Esophagus squamous epithelium (tissue), 5 donors: ENCODE results near the gene WNT1. TPM values are rescaled to one million over a fixed set of nuclear protein-coding genes. Genes with fewer than 3 reads are reported as not detected.

Source experiments
- DNase-seq: peaks from one replicate; lab custom pipeline; 2025; lab: John Stamatoyannopoulos, UW
- H3K27ac ChIP-seq, 4 donors: fragments of 200-600 bp; sonication (generic); one replicate each; pipeline ENCODE4 v1.5.1; 2016 to 2019; ENCODE audit warnings: mild to moderate bottlenecking in 1 of 4
- H3K27me3 ChIP-seq, 4 donors: fragments of 200-600 bp; sonication (generic); 1 replicate in 3 of 4; 2 replicates in 1 of 4; pipeline versions ENCODE4 v1.5.1 to v1.6.0; 2017 to 2021; ENCODE audit warnings: antibody characterized with exemption in 1 of 4
- H3K36me3 ChIP-seq, 3 donors: fragments of 200-600 bp; sonication (generic); one replicate each; pipeline ENCODE4 v1.5.1; 2016 to 2019
- H3K4me1 ChIP-seq, 3 donors: fragments of 200-600 bp; sonication (generic); one replicate each; pipeline ENCODE4 v1.5.1; 2017 to 2019
- H3K4me3 ChIP-seq, 4 donors: fragments of 200-600 bp; sonication (generic); 1 replicate in 3 of 4; 2 replicates in 1 of 4; pipeline ENCODE4 v1.5.1; 2016 to 2019; ENCODE audit warnings: mild to moderate bottlenecking in 2 of 4, moderate library complexity in 1 of 4
- H3K9me3 ChIP-seq, 3 donors: fragments of 200-600 bp; sonication (generic); one replicate each; pipeline ENCODE4 v1.5.1; 2016 to 2019
- POLR2A ChIP-seq, 4 donors: fragments of 450-650 bp; IDR thresholded peaks; one replicate each; pipeline ENCODE4 v1.6.1; 2017; ENCODE audit warnings: antibody characterized with exemption in 4 of 4, mild to moderate bottlenecking in 4 of 4, moderate library complexity in 3 of 4
- whole genome bisulfite sequencing, 2 donors: methylation state at CpG; one replicate each; pipeline ENCODE4 v1.1.5; 2018; 5-methylcytosine and 5-hydroxymethylcytosine counted together
- intact Hi-C: fragments of 100-400 bp; cut with DNase I; formaldehyde crosslinking; loops from one replicate; pipeline ENCODE4 v1.15.0; 2022
- total RNA-seq, 4 donors: library from RNA; depleted of rRNA; stranded (reverse); fragments of >200 nt; gene quantifications; one replicate each; pipeline ENCODE4 v1.1.0, GENCODE V29; 2016
- TF ChIP-seq, protein P1 (sequence below), 6 experiments: fragments of 450-650 bp in 4 of 6; fragments of 200-600 bp in 2 of 6; sonication (generic) in 2 of 6; IDR thresholded peaks; one replicate each; pipeline ENCODE4 v1.5.1; 2016 to 2019; ENCODE audit warnings: antibody characterized with exemption in 6 of 6, mild to moderate bottlenecking in 4 of 6, moderate library complexity in 4 of 6
- donor health status: DM: yes; HTN: yes; CAD: no.

WNT1 gene
- total RNA-seq, 4 donors from 2014 or later = 0.41 TPM; not detected in 3

DNA sequence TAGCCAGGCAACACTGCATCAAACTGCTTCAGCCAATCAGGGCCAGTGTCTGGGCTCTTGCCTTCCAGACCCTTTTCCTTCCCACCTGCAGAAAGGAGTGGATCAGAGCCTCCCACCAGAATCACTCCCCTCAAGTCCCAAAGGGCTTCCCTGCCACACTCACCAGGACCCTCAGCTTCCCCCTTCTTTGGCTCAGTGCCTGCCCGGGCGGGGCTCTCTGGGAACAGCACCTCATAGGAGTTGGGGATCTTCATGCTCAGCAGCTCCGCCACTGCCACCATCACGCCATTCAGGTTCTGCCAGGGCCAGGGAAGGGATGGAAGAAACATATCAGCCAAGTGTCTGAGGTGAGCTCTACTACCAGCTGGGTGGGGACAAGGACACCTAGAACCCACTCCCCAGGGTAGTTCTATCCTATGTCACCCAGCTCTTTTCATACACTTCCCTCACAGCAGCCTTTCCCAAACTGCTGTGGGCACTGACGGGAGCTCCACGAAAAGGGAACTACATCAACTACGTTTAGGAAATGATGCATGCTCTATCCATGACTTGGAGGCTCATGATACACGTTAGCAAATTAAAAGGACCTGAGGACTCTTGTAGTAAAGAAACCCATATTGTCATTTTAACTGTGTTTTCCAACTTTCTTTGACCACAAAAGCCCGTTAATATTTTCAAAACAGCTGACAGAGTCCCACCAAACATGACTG, 49.9 kb downstream of the WNT1 start:
- TF ChIP-seq POLR2A (IDR thresholded peaks at IDR 0.05) = no peak
- TF ChIP-seq, protein P1, sequence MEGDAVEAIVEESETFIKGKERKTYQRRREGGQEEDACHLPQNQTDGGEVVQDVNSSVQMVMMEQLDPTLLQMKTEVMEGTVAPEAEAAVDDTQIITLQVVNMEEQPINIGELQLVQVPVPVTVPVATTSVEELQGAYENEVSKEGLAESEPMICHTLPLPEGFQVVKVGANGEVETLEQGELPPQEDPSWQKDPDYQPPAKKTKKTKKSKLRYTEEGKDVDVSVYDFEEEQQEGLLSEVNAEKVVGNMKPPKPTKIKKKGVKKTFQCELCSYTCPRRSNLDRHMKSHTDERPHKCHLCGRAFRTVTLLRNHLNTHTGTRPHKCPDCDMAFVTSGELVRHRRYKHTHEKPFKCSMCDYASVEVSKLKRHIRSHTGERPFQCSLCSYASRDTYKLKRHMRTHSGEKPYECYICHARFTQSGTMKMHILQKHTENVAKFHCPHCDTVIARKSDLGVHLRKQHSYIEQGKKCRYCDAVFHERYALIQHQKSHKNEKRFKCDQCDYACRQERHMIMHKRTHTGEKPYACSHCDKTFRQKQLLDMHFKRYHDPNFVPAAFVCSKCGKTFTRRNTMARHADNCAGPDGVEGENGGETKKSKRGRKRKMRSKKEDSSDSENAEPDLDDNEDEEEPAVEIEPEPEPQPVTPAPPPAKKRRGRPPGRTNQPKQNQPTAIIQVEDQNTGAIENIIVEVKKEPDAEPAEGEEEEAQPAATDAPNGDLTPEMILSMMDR (IDR thresholded peaks at IDR 0.05) = no peak
- Histone ChIP-seq H3K27me3 (no peaks in the 10 kb centered on the region), H3K36me3 (peaks cover 67 to 100% (median 81%) of the 10 kb centered on the region in 3 donors), H3K27ac (no peak overlapping the region), H3K4me1 (no peaks in the 10 kb centered on the region), H3K4me3 (no peak overlapping the region), H3K9me3 (no peaks in the 10 kb centered on the region)
- intact Hi-C loops = no loop called here
- 84 to 89% methylated on average over 5 to 7 of the region's 9 CpGs for WGBS, 2 donors
- DNase-seq = no peak

DNA sequence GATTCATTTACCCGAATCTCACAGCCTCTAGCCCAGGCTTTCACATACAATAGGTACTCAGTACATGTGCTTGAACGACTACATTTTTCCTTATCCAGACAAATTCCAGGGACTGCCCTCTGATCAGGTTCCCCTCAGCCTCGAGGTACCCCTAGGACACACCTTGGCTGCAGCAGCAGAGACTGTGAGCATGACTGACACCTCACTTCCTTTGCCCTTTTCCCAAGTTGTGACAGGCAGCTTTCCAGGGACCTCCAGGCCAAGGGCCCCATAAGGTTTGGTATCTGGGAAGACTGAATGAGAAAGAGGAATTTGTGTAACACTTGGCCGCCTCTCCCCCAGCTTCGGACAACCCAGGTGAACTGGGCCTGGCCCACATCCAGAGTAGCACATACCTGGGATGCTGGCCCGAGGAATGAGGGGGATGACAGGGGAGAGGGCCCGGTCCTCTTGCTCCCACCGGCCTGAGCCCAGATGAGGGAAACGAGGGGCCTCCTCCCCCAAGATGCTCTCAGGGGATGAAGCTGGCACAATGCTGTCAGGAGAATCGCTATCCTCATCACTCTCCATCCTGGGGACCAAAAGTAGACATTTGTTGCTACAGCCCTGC, 50.6 kb downstream of the WNT1 start:
- no peak for DNase-seq
- TF ChIP-seq, protein P1 (IDR thresholded peaks at IDR 0.05) = no peak
- TF ChIP-seq POLR2A (IDR thresholded peaks at IDR 0.05) = no peak
- H3K27ac ChIP-seq = no peak overlapping the region
- H3K9me3 ChIP-seq = no peaks in the 10 kb centered on the region
- H3K36me3 ChIP-seq = peaks cover 75 to 100% (median 83%) of the 10 kb centered on the region in 3 donors
- intact Hi-C loops = no loop called here
- WGBS, 2 donors = 89 to 92% methylated on average over 3 to 9 of the region's 10 CpGs
- H3K4me1 ChIP-seq = no peaks in the 10 kb centered on the region
- H3K4me3 ChIP-seq = no peak overlapping the region
- no peaks in the 10 kb centered on the region for H3K27me3 ChIP-seq

DNA sequence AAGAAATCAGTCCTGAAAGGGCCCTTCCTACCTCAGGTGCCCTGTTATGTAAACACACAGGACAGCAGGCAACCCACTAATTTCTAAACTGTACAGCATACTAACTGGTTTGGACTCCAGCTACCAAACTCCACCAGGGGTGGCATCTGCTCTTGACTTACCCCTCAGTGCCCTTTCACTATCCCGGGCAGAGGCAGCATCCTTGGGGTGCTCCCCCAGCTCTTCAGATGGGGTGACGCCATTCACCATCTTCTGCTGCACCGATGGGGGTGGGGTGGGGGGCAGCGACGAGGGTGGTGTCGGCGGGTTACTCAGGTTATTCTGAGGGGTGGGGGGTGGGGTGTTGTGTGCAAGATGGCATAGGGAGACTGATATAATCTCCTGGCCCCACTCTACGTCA, 52.0 kb downstream of the WNT1 start:
- Histone ChIP-seq H3K36me3 (peaks cover 83 to 100% (median 85%) of the 10 kb centered on the region in 3 donors), H3K9me3 (no peaks in the 10 kb centered on the region), H3K4me3 (no peak overlapping the region), H3K4me1 (no peaks in the 10 kb centered on the region), H3K27ac (no peak overlapping the region), H3K27me3 (no peaks in the 10 kb centered on the region)
- intact Hi-C loops = no loop called here
- DNase-seq = no peak
- WGBS, 2 donors = 86 to 100% methylated on average over 1 to 6 of the region's 8 CpGs
- TF ChIP-seq, protein P1 (IDR thresholded peaks at IDR 0.05) = no peak
- TF ChIP-seq POLR2A (IDR thresholded peaks at IDR 0.05) = no peak

DNA sequence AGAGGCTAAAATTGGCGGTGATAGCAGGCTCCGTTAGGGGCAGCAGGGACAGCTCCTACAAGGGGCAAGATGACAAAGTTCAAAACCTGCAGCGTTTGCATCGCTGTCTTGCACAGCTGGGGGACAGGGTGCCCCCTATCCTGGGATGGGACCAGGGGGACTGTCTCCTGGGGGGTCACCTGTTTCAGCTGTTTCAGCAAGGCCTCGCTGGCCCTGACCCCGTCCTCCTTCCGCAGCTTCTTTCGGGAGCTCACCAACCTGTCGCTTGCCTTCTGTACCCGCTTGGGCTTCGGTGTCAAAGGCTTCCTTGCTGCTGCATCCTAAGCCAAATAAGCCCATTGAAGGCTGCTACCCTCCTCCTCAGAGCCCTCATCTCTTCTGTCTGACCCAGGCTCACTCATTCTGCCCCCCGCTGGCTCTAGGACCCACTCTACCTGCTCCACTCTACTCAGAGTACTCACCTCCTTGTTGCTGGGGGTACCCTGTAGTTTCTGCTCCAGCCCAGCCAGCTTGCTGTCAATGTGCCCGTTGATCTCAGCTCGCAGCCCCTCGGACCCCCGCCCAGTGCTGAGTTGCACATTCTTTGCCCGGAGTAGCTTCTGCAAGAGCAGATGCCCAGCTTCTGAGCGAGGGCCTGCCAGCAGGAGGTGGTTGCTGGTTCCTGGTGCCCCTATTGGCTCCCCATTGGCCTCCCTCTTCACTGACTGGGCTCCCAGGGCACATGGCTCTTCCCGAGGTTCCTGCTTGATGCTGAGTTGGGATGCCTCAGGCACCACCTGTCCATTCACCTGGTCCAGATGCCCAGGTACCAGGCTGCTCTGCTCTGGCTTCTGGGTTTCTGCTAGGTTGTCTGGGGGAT, 52.8 kb downstream of the WNT1 start:
- no peaks in the 10 kb centered on the region for H3K4me1 ChIP-seq
- intact Hi-C loops = no loop called here
- TF ChIP-seq POLR2A (IDR thresholded peaks at IDR 0.05) = no peak
- 91% methylated on average over 12 to 16 of the region's 19 CpGs for WGBS, 2 donors
- H3K27ac ChIP-seq = no peak overlapping the region
- no peaks in the 10 kb centered on the region for H3K9me3 ChIP-seq
- H3K36me3 ChIP-seq = peaks cover 80 to 100% (median 84%) of the 10 kb centered on the region in 3 donors
- H3K4me3 ChIP-seq = no peak overlapping the region
- no peaks in the 10 kb centered on the region for H3K27me3 ChIP-seq
- no peak for DNase-seq

DNA sequence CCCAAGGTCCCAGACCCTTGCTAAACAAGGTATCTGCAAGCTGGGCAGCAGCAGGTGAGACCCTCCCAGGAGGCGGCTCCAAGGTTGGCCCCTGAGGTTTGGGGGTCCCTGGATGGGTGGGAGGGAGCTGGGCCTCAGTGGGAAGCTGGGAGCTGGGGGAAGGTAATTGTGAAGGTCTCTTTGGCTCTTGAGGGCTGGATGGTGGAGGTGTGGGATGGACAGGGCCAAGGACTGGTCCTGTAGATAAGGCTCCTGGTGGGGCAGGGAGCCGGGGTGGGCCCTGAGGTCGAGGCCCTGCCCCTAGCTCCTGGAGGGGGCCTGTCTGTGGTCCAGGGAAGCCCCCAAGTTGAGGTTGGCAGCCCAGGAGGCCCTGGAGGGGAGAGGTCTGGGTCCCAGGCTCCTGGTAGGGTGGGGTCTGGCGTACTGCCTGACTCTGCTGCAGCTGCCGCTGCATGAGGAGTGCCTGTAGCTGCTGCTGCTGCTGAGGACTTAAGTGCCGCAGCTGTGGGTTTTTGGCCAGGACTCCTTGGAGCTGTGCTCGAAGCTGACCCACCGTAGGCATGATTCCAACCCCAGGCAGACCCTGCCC, 53.5 kb downstream of the WNT1 start:
- intact Hi-C loops = no loop called here
- Histone ChIP-seq H3K9me3 (no peaks in the 10 kb centered on the region), H3K27me3 (no peaks in the 10 kb centered on the region), H3K36me3 (peaks cover 72 to 100% (median 77%) of the 10 kb centered on the region in 3 donors), H3K27ac (no peak overlapping the region), H3K4me1 (no peaks in the 10 kb centered on the region), H3K4me3 (no peak overlapping the region)
- 85 to 91% methylated on average over 2 to 6 of the region's 8 CpGs for WGBS, 2 donors
- TF ChIP-seq, protein P1 (IDR thresholded peaks at IDR 0.05) = no peak
- no peak for TF ChIP-seq POLR2A (IDR thresholded peaks at IDR 0.05)
- no peak for DNase-seq
